ENCODE data around the gene LANCL1.

The LANCL1 gene

DNA sequence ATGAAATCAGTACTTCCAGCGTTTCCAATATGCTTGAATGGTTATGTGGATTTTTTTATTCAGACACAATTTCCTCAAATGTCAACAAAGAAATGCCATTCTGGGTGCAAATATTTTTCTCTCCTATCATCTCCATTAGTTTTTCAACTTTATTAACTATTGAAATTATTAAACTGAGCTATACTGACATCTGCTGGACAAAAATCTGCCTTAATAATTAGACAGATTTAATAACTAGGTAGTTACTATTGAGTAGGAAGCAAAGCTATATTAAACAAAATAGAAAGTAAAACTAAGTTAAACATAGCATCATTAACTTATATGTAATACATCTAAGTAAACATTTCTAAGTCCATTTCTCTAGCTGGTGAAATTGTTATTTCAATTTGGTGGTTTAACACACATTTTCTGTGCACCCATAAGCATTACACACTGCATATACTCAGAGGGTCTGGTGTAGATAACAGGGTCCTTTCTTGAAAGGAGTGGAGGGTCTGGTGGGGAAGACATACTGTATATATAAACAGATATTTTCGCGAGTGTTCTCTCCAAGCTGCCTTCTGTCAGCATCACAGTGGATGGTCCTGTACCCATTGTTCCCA lies 77.0 kb downstream of the LANCL1 start:
- Mint-ChIP-seq H3K4me1 (ENCODE audit: low read depth) (no peaks in the 10 kb centered on the region), H3K4me3 (no peak overlapping the region), H3K27me3 (ENCODE audit: low read depth) (peaks cover 2% of the 10 kb centered on the region), H3K9me3 (no peaks in the 10 kb centered on the region), H3K27ac (no peak overlapping the region), H3K36me3 (ENCODE audit: low read depth) (no peaks in the 10 kb centered on the region)
- DNase-seq (ENCODE audit: low spot score), result no peak

- Mint-ChIP-seq H3K4me3 (no peak overlapping the region), H3K36me3 (ENCODE audit: low read depth) (no peaks in the 10 kb centered on the region), H3K4me1 (ENCODE audit: low read depth) (no peaks in the 10 kb centered on the region), H3K27ac (no peak overlapping the region), H3K9me3 (no peaks in the 10 kb centered on the region), H3K27me3 (ENCODE audit: low read depth) (no peaks in the 10 kb centered on the region)
- no peak for DNase-seq (ENCODE audit: low spot score)
These were observed 84.1 kb downstream of the LANCL1 start for GRCh38 chr2:210392469-210392881.

- H3K27ac Mint-ChIP-seq, result no peak overlapping the region
- no peaks in the 10 kb centered on the region for H3K27me3 Mint-ChIP-seq (ENCODE audit: low read depth)
- DNase-seq (ENCODE audit: low spot score), result no peak
- H3K36me3 Mint-ChIP-seq (ENCODE audit: low read depth), result no peaks in the 10 kb centered on the region
- no peak overlapping the region for H3K4me3 Mint-ChIP-seq
- no peaks in the 10 kb centered on the region for H3K4me1 Mint-ChIP-seq (ENCODE audit: low read depth)
- no peaks in the 10 kb centered on the region for H3K9me3 Mint-ChIP-seq
These were observed 86.7 kb downstream of the LANCL1 start for GRCh38 chr2:210389856-210390255.

- H3K27me3 Mint-ChIP-seq (ENCODE audit: low read depth), result no peaks in the 10 kb centered on the region
- H3K4me1 Mint-ChIP-seq (ENCODE audit: low read depth), result no peaks in the 10 kb centered on the region
- H3K36me3 Mint-ChIP-seq (ENCODE audit: low read depth), result no peaks in the 10 kb centered on the region
- DNase-seq (ENCODE audit: low spot score), result no peak
- H3K4me3 Mint-ChIP-seq, result no peak overlapping the region
- H3K9me3 Mint-ChIP-seq, result no peaks in the 10 kb centered on the region
- no peak overlapping the region for H3K27ac Mint-ChIP-seq
These were observed 88.4 kb downstream of the LANCL1 start for GRCh38 chr2:210388148-210388547.

DNA sequence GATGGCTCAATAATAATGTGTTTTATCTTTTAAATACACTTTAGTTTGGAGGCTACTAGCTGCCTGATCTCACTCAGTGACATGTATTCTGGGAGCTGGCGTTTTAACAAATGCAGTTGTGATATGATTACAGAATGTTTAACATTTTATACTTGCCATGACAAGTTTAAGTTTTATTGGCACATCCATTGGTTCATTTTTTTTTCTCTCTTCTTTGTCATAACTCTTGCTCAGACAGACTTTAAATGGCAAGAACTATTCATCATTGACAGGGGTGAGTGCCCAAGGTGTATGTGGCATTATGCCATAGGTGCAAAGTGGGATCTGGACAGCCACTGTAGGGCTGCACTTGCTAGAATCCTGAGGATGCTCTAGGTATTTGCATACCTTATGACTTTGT lies 89.5 kb downstream of the LANCL1 start:
- Mint-ChIP-seq H3K36me3 (ENCODE audit: low read depth) (no peaks in the 10 kb centered on the region), H3K27me3 (ENCODE audit: low read depth) (no peaks in the 10 kb centered on the region), H3K4me1 (ENCODE audit: low read depth) (no peaks in the 10 kb centered on the region), H3K27ac (no peak overlapping the region), H3K9me3 (no peaks in the 10 kb centered on the region), H3K4me3 (no peak overlapping the region)
- DNase-seq (ENCODE audit: low spot score), result no peak

Measured in T-helper 2 cell treated with Interferon-gamma antibody and Interleukin-4, amounts not matched to agents 5 μg/mL and 100 μg/mL, for 36 hours (primary cell).